ENCODE measurements around the gene AFAP1L2.

Gene AFAP1L2

DNA sequence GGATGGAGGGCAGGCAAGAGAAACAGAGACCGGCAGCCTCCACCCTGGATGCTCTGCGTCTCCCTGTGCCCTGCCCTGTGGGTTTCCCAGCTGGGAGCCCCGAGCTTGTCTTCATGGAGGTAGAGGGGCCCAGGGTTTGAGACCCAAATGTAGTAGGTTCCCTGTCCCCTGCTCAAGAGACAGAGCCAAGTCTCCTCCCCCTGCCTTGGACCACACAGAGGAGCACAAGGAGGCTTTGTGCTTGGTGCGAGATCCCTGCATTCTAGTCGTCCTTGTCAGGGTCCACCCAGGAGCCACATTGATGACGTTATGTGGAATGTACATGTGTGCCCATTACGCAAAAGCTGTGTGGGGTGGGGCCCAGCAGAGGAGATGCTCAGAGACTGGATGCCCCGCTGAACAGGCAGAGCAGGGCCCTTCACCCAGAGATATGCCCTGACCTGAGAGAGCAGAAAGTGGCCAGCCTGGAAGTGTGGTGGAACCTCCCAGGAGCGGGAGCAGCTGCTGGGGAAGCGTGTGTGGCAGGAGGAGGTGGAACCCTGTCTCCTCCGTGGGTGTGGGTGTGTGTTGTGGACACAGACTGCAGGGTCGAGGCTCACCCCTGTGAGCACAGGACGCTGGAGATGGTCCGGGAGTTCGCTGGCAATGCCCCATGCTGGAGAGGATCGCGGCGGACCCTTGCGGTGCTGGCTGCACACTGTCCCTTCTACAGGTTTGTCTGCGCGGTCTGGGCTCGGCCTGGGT lies 126.0 kb downstream of the AFAP1L2 start:
- no peak for TF ChIP-seq GLIS3 (CRISPR knock-in tag; IDR thresholded peaks at IDR 0.05)
- TF ChIP-seq RARB (CRISPR knock-in tag; IDR thresholded peaks at IDR 0.05) = no peak
- TF ChIP-seq ZFP3 (CRISPR knock-in tag; IDR thresholded peaks at IDR 0.05) = no peak
- TF ChIP-seq SNAI2 (CRISPR knock-in tag; IDR thresholded peaks at IDR 0.05) = no peak
- TF ChIP-seq, protein P1, sequence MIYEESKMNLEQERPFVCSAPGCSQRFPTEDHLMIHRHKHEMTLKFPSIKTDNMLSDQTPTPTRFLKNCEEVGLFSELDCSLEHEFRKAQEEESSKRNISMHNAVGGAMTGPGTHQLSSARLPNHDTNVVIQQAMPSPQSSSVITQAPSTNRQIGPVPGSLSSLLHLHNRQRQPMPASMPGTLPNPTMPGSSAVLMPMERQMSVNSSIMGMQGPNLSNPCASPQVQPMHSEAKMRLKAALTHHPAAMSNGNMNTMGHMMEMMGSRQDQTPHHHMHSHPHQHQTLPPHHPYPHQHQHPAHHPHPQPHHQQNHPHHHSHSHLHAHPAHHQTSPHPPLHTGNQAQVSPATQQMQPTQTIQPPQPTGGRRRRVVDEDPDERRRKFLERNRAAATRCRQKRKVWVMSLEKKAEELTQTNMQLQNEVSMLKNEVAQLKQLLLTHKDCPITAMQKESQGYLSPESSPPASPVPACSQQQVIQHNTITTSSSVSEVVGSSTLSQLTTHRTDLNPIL (CRISPR knock-in tag; IDR thresholded peaks at IDR 0.05; ENCODE audit: low read depth) = no peak
- TF ChIP-seq, protein P2, sequence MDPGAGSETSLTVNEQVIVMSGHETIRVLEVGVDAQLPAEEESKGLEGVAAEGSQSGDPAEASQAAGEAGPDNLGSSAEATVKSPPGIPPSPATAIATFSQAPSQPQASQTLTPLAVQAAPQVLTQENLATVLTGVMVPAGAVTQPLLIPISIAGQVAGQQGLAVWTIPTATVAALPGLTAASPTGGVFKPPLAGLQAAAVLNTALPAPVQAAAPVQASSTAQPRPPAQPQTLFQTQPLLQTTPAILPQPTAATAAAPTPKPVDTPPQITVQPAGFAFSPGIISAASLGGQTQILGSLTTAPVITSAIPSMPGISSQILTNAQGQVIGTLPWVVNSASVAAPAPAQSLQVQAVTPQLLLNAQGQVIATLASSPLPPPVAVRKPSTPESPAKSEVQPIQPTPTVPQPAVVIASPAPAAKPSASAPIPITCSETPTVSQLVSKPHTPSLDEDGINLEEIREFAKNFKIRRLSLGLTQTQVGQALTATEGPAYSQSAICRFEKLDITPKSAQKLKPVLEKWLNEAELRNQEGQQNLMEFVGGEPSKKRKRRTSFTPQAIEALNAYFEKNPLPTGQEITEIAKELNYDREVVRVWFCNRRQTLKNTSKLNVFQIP (CRISPR knock-in tag; IDR thresholded peaks at IDR 0.05; ENCODE audit: borderline replicate concordance, low read depth) = no peak
- TF ChIP-seq TCF4 (CRISPR knock-in tag; IDR thresholded peaks at IDR 0.05; ENCODE audit: borderline replicate concordance) = no peak
- TF ChIP-seq ZC3H10 (CRISPR knock-in tag; IDR thresholded peaks at IDR 0.05) = no peak
- ATAC-seq = no peak

DNA sequence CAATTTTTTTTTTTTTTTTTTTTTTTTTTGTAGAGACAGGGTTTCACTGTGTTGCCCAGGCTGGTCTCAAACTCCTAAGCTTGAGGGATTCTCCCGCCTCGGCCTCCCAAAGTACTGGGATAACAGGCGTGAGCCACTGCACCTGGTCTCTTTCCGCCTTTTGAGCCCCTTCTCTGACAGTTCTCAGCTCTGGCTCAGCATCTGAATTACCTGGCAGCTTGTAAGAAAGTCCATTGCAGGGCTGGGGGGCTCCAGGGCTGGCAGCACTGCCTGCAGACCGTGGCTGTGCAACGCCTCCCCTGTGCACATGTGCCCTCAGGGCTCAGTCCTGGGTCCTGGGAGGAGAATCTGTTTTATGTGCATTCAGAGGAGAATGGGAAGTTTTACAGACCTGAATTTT lies 127.6 kb downstream of the AFAP1L2 start:
- no peak for TF ChIP-seq RARB (CRISPR knock-in tag; IDR thresholded peaks at IDR 0.05)
- TF ChIP-seq ZNF8 (CRISPR knock-in tag; IDR thresholded peaks at IDR 0.05) = no peak
- no peak for TF ChIP-seq OSR1 (CRISPR knock-in tag; IDR thresholded peaks at IDR 0.05)
- TF ChIP-seq ARNTL (CRISPR knock-in tag; IDR thresholded peaks at IDR 0.05; ENCODE audit: borderline replicate concordance, low read depth) = no peak
- TF ChIP-seq, protein P1 (CRISPR knock-in tag; IDR thresholded peaks at IDR 0.05; ENCODE audit: low read depth) = no peak
- TF ChIP-seq ZFP3 (CRISPR knock-in tag; IDR thresholded peaks at IDR 0.05) = no peak
- TF ChIP-seq, protein P3, sequence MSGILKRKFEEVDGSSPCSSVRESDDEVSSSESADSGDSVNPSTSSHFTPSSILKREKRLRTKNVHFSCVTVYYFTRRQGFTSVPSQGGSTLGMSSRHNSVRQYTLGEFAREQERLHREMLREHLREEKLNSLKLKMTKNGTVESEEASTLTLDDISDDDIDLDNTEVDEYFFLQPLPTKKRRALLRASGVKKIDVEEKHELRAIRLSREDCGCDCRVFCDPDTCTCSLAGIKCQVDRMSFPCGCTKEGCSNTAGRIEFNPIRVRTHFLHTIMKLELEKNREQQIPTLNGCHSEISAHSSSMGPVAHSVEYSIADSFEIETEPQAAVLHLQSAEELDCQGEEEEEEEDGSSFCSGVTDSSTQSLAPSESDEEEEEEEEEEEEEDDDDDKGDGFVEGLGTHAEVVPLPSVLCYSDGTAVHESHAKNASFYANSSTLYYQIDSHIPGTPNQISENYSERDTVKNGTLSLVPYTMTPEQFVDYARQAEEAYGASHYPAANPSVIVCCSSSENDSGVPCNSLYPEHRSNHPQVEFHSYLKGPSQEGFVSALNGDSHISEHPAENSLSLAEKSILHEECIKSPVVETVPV (CRISPR knock-in tag; IDR thresholded peaks at IDR 0.05) = no peak
- no peak for TF ChIP-seq SNAI2 (CRISPR knock-in tag; IDR thresholded peaks at IDR 0.05)
- TF ChIP-seq, protein P2 (CRISPR knock-in tag; IDR thresholded peaks at IDR 0.05; ENCODE audit: borderline replicate concordance, low read depth) = no peak
- TF ChIP-seq, protein P4, sequence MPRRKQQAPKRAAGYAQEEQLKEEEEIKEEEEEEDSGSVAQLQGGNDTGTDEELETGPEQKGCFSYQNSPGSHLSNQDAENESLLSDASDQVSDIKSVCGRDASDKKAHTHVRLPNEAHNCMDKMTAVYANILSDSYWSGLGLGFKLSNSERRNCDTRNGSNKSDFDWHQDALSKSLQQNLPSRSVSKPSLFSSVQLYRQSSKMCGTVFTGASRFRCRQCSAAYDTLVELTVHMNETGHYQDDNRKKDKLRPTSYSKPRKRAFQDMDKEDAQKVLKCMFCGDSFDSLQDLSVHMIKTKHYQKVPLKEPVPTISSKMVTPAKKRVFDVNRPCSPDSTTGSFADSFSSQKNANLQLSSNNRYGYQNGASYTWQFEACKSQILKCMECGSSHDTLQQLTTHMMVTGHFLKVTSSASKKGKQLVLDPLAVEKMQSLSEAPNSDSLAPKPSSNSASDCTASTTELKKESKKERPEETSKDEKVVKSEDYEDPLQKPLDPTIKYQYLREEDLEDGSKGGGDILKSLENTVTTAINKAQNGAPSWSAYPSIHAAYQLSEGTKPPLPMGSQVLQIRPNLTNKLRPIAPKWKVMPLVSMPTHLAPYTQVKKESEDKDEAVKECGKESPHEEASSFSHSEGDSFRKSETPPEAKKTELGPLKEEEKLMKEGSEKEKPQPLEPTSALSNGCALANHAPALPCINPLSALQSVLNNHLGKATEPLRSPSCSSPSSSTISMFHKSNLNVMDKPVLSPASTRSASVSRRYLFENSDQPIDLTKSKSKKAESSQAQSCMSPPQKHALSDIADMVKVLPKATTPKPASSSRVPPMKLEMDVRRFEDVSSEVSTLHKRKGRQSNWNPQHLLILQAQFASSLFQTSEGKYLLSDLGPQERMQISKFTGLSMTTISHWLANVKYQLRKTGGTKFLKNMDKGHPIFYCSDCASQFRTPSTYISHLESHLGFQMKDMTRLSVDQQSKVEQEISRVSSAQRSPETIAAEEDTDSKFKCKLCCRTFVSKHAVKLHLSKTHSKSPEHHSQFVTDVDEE (CRISPR knock-in tag; IDR thresholded peaks at IDR 0.05) = no peak
- TF ChIP-seq ZNF70 (CRISPR knock-in tag; IDR thresholded peaks at IDR 0.05) = no peak
- TF ChIP-seq BACH2 (CRISPR knock-in tag; IDR thresholded peaks at IDR 0.05; ENCODE audit: borderline replicate concordance) = no peak
- TF ChIP-seq TOX (CRISPR knock-in tag; IDR thresholded peaks at IDR 0.05; ENCODE audit: borderline replicate concordance) = no peak
- no peak for TF ChIP-seq TCF4 (CRISPR knock-in tag; IDR thresholded peaks at IDR 0.05; ENCODE audit: borderline replicate concordance)
- no peak for TF ChIP-seq GLIS3 (CRISPR knock-in tag; IDR thresholded peaks at IDR 0.05)
- TF ChIP-seq PPARA (CRISPR knock-in tag; IDR thresholded peaks at IDR 0.05; ENCODE audit: borderline replicate concordance) = no peak
- TF ChIP-seq, protein P5, sequence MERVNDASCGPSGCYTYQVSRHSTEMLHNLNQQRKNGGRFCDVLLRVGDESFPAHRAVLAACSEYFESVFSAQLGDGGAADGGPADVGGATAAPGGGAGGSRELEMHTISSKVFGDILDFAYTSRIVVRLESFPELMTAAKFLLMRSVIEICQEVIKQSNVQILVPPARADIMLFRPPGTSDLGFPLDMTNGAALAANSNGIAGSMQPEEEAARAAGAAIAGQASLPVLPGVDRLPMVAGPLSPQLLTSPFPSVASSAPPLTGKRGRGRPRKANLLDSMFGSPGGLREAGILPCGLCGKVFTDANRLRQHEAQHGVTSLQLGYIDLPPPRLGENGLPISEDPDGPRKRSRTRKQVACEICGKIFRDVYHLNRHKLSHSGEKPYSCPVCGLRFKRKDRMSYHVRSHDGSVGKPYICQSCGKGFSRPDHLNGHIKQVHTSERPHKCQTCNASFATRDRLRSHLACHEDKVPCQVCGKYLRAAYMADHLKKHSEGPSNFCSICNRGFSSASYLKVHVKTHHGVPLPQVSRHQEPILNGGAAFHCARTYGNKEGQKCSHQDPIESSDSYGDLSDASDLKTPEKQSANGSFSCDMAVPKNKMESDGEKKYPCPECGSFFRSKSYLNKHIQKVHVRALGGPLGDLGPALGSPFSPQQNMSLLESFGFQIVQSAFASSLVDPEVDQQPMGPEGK (CRISPR knock-in tag; IDR thresholded peaks at IDR 0.05; ENCODE audit: borderline replicate concordance) = no peak
- TF ChIP-seq ZC3H10 (CRISPR knock-in tag; IDR thresholded peaks at IDR 0.05) = no peak
- no peak for TF ChIP-seq CSDC2 (CRISPR knock-in tag; IDR thresholded peaks at IDR 0.05)
- no peak for TF ChIP-seq ISL1 (CRISPR knock-in tag; IDR thresholded peaks at IDR 0.05)
- ATAC-seq = no peak
